Lower leg skin (tissue), 4 donors: ENCODE data around the gene NMT2. TPM values are rescaled to one million over a fixed set of nuclear protein-coding genes. Genes with fewer than 3 reads are reported as not detected.

Experiments
- DNase-seq, 2 donors: peaks; one replicate each; pipeline ENCODE4 v3.0.0-alpha.2; 2019; ENCODE audit warnings: low spot score in 2 of 2
- H3K4me3 ChIP-seq: fragments of 200-600 bp; sonication (generic); 2 replicates; pipeline ENCODE4 v1.5.1; 2017; ENCODE audit warnings: mild to moderate bottlenecking, low read depth; ENCODE audit not compliant: poor library complexity, severe bottlenecking
- POLR2A ChIP-seq, 2 donors: fragments of 450-650 bp; IDR thresholded peaks; one replicate each; pipeline ENCODE4 v1.6.1; 2016 to 2017; ENCODE audit warnings: antibody characterized with exemption in 2 of 2, mild to moderate bottlenecking in 1 of 2, moderate library complexity in 1 of 2
- WGBS, 2 donors: methylation state at CpG; one replicate each; pipeline ENCODE4 v1.1.5; 2018; 5-methylcytosine and 5-hydroxymethylcytosine counted together
- intact Hi-C: fragments of 100-400 bp; cut with DNase I; formaldehyde crosslinking; loops from one replicate; pipeline ENCODE4 v1.15.0; 2023; ENCODE audit warnings: low total_unique reads
- total RNA-seq, 4 donors: library from RNA; depleted of rRNA; stranded (reverse); fragments of >200 nt; gene quantifications; one replicate each; pipeline ENCODE4 v1.1.0, GENCODE V29; 2016

Gene NMT2
- total RNA-seq, 4 donors from 2014 or later, result 15.9 to 23.4 (median 20.9) TPM

GRCh38 chr10:15058689-15059088 is 109.8 kb downstream of the NMT2 start:
- 58 to 66% methylated on average over 1 of the region's 1 CpG for WGBS, 2 donors
- no peak overlapping the region for H3K4me3 ChIP-seq
- DNase-seq, result no peak
- intact Hi-C loops, result no loop called here
- no peak for TF ChIP-seq POLR2A (IDR thresholded peaks at IDR 0.05)

Other genes with a start within 250 kb of the NMT2 start
- 10 to 100 TPM in 3 of 4 donors, 1 to 10 TPM in 1; 9.8 to 17.3 (median 12.0) TPM for gene DCLRE1C, start 214.6 kb downstream of the NMT2 start, total RNA-seq
- gene MEIG1, start 209.3 kb downstream of the NMT2 start, total RNA-seq, result not detected
- gene OLAH, start 124.8 kb downstream of the NMT2 start, total RNA-seq, result 1 to 10 TPM in 3 of 4 donors, not detected in 1; 1.4 to 6.0 (median 1.5) TPM
- under 1 TPM in 2 of 4 donors, not detected in 2; 0.23 to 0.38 TPM for gene ACBD7, start 79.9 kb downstream of the NMT2 start, total RNA-seq
- gene RPP38, start 71.3 kb downstream of the NMT2 start, total RNA-seq, result 10 to 100 TPM; 12.6 to 14.9 (median 14.3) TPM
- 1 to 10 TPM; 2.7 to 5.4 (median 3.1) TPM for gene FAM171A1, start 202.6 kb upstream of the NMT2 start, total RNA-seq